ENCODE results near the gene USP7.

The USP7 gene

DNA sequence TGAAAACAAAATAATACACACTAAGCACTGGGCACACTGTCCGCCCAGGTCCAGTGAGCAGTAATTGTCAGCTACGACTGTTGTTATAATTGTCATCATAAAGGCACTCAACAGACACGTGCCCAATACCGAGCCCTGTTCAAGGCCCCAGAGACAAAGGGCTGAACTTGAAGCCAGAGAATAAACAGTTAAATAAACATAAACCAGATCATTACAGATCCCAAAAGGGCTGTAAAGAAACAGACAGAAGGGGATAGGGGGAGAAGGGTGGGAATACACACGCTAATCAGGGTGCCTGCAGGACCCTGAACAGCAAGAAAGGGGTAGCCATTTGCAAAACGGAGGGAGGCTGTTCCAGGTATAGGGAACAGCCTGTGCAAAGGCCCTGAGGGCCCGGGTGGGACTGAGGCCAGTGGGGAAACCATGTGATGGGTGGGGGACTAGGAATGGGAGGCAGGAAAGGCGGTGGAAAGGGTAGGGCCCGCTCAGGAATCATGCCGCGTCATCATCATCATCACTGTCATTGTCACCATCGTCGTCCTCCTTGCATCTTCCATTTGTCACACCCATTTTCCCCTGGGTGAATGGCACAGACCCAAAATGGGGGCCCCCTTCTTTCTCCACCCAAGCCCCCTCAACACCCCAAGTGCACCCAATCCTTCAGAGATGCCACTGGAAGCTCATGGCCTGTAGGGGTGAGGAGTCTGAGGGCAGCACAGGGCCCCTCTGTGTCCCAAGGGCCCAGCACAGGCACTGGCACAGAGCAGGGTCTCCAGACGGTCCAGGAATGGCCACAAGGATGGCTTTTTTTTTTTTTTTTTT is 101.2 kb downstream of the USP7 start:
- Histone ChIP-seq H4K20me1 (ENCODE audit: insufficient read depth, low read length) (peaks cover 18% of the 10 kb centered on the region), H3K27me3 (replicated peaks; ENCODE audit: insufficient read depth, low read length) (no peaks in the 10 kb centered on the region), H3K4me2 (ENCODE audit: low read depth, low read length) (no peak overlapping the region), H3K36me3 (replicated peaks; ENCODE audit: insufficient read depth, low read length) (0 out of 2 replicates have a peak, but pooled peaks cover 5% of the 10 kb centered on the region), H3K27ac (ENCODE audit: low read length) (no peak overlapping the region), H3K9me3 (replicated peaks; ENCODE audit: insufficient read depth, low read length) (no peaks in the 10 kb centered on the region), H3K4me3 (ENCODE audit: low read length) (no peak overlapping the region), H3K4me1 (ENCODE audit: low read length) (no peaks in the 10 kb centered on the region), H3K9ac (ENCODE audit: low read length) (no peak overlapping the region), H3K9me2 (replicated peaks; ENCODE audit: insufficient read depth, low read length) (no peaks in the 10 kb centered on the region), H2AFZ (ENCODE audit: low read length) (no peak overlapping the region), H3K79me2 (ENCODE audit: low read length) (peaks cover 95% of the 10 kb centered on the region), H3F3A (ENCODE audit: insufficient read depth, low read length) (no peaks in the 10 kb centered on the region)
- no peak for DNase-seq
- TF ChIP-seq, protein P1, sequence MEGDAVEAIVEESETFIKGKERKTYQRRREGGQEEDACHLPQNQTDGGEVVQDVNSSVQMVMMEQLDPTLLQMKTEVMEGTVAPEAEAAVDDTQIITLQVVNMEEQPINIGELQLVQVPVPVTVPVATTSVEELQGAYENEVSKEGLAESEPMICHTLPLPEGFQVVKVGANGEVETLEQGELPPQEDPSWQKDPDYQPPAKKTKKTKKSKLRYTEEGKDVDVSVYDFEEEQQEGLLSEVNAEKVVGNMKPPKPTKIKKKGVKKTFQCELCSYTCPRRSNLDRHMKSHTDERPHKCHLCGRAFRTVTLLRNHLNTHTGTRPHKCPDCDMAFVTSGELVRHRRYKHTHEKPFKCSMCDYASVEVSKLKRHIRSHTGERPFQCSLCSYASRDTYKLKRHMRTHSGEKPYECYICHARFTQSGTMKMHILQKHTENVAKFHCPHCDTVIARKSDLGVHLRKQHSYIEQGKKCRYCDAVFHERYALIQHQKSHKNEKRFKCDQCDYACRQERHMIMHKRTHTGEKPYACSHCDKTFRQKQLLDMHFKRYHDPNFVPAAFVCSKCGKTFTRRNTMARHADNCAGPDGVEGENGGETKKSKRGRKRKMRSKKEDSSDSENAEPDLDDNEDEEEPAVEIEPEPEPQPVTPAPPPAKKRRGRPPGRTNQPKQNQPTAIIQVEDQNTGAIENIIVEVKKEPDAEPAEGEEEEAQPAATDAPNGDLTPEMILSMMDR (IDR thresholded peaks at IDR 0.05; ENCODE audit: low read length): no peak
- TF ChIP-seq EZH2 (optimal IDR thresholded peaks at IDR 0.05; ENCODE audit: low read depth, low read length): no peak
- no peak for TF ChIP-seq EZH2phosphoT487 (IDR thresholded peaks at IDR 0.05; ENCODE audit: low read length)

DNA sequence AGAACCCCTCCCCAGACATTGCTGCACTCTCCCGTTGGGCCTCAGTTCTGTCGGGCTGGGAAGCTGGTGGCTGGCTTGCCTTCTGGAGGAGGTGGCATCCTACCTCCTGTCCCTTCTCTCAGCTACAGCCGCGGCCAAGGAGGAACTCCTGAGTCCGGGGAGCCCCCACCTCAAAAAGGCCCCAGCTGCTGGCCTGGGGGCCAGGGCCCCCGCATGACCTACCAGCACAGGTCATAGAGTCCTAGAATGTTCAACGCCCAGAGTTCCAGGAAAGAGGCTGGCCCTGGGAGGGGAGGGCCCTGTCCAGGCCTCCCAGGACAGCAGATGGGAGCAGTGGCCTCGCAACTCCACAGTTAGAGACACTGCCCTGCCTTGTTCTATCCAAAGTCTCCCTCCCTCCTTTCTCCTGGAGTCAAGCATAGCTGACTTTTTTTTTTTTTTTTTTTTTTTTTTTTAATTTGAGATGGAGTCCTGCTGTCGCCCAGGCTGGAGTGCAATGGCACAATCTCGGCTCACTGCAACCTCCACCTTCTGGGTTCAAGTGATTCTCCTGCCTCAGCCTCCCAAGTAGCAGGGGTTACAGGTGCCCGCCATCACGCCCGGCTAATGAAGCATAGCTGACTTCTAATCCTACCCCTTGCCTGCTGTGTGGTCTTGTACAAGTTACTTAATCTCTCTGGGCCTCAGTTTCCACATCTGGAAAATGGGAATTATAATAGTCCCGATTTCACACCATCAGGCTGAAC is 102.0 kb downstream of the USP7 start:
- Histone ChIP-seq H4K20me1 (ENCODE audit: insufficient read depth, low read length) (peaks cover 18% of the 10 kb centered on the region), H3K9me2 (replicated peaks; ENCODE audit: insufficient read depth, low read length) (no peaks in the 10 kb centered on the region), H3K4me3 (ENCODE audit: low read length) (no peak overlapping the region), H3K27me3 (replicated peaks; ENCODE audit: insufficient read depth, low read length) (no peaks in the 10 kb centered on the region), H3K79me2 (ENCODE audit: low read length) (peaks cover 89% of the 10 kb centered on the region), H3F3A (ENCODE audit: insufficient read depth, low read length) (no peaks in the 10 kb centered on the region), H2AFZ (ENCODE audit: low read length) (no peak overlapping the region), H3K9ac (ENCODE audit: low read length) (no peak overlapping the region), H3K9me3 (replicated peaks; ENCODE audit: insufficient read depth, low read length) (no peaks in the 10 kb centered on the region), H3K36me3 (replicated peaks; ENCODE audit: insufficient read depth, low read length) (0 out of 2 replicates have a peak, but pooled peaks cover 5% of the 10 kb centered on the region), H3K4me1 (ENCODE audit: low read length) (no peaks in the 10 kb centered on the region), H3K27ac (ENCODE audit: low read length) (no peak overlapping the region), H3K4me2 (ENCODE audit: low read depth, low read length) (no peak overlapping the region)
- DNase-seq: no peak
- TF ChIP-seq EZH2phosphoT487 (IDR thresholded peaks at IDR 0.05; ENCODE audit: low read length): no peak
- TF ChIP-seq, protein P1 (IDR thresholded peaks at IDR 0.05; ENCODE audit: low read length): no peak
- no peak for TF ChIP-seq EZH2 (optimal IDR thresholded peaks at IDR 0.05; ENCODE audit: low read depth, low read length)

DNA sequence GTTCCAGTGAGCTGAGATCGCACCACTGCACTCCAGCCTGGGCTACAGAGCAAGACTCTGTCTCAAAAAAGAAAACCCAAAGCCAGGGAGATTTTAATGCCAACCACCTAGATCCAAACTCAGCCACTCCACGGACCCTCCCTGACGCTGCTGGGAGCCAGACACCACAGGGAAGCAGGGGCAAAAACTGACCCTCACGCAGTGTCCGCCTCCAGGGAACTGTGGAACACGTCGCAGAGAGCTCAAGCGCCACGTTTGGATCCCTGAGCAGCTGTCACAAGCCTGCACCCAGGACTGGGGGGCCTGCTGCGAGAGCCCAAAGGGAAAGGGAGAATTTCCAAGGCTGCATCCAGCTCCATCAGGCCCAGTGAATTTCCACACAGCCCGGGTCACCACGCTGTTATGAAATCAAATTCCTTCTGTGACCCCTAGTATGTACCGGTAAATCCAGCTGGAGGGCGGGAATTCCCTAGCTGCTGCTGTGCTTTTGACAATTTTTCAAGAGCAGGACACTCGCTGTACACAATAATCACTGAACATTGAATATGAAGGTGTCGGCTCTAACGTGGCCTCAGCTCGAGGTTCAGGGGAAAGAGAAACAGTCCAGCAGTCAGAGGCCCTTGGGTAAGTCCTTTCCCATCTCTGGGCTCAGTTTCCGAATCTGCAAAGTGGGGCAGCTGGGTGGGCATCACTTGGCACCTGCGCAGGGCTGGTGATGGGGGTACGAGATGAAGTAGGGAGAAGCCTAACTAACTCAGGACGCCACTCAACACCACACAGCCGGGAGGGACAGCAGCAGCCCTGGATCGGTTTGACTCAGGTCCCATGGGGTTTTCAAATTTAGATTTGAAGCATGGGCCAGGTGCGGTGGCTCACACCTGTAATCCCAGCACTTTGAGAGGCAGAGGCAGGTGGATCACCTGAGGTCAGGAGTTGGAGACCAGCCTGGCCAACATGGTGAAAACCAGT is 103.5 kb downstream of the USP7 start:
- H2AFZ ChIP-seq (ENCODE audit: low read length): no peak overlapping the region
- peaks cover 77% of the 10 kb centered on the region for H3K79me2 ChIP-seq (ENCODE audit: low read length)
- no peaks in the 10 kb centered on the region for H3K9me3 ChIP-seq (replicated peaks; ENCODE audit: insufficient read depth, low read length)
- no peak overlapping the region for H3K27ac ChIP-seq (ENCODE audit: low read length)
- no peak overlapping the region for H3K9ac ChIP-seq (ENCODE audit: low read length)
- no peak for DNase-seq
- H3K9me2 ChIP-seq (replicated peaks; ENCODE audit: insufficient read depth, low read length): no peaks in the 10 kb centered on the region
- H3F3A ChIP-seq (ENCODE audit: insufficient read depth, low read length): peaks cover 9% of the 10 kb centered on the region
- H3K36me3 ChIP-seq (replicated peaks; ENCODE audit: insufficient read depth, low read length): 0 out of 2 replicates have a peak, but pooled peaks cover 5% of the 10 kb centered on the region
- no peak overlapping the region for H3K4me2 ChIP-seq (ENCODE audit: low read depth, low read length)
- H4K20me1 ChIP-seq (ENCODE audit: insufficient read depth, low read length): peaks cover 18% of the 10 kb centered on the region
- H3K4me3 ChIP-seq (ENCODE audit: low read length): no peak overlapping the region
- H3K4me1 ChIP-seq (ENCODE audit: low read length): no peaks in the 10 kb centered on the region
- no peaks in the 10 kb centered on the region for H3K27me3 ChIP-seq (replicated peaks; ENCODE audit: insufficient read depth, low read length)
- TF ChIP-seq EZH2 (optimal IDR thresholded peaks at IDR 0.05; ENCODE audit: low read depth, low read length) (no peak), EZH2phosphoT487 (IDR thresholded peaks at IDR 0.05; ENCODE audit: low read length) (no peak)
- TF ChIP-seq, protein P1 (IDR thresholded peaks at IDR 0.05; ENCODE audit: low read length): no peak
